NCI-H187 treated with DMSO at 0.1 percent for 48 hours (cell line): ENCODE data around the gene SNAI3.

ENCODE experiments used
- DNase-seq: peaks from one replicate; lab custom pipeline; 2025; lab: John Stamatoyannopoulos, UW

The SNAI3 gene

GRCh38 chr16:88634141-88634993 lies 51.9 kb downstream of the SNAI3 start:
- no peak for DNase-seq

- no peak for DNase-seq
Observed at GRCh38 chr16:88633684-88634140, 52.6 kb downstream of the SNAI3 start.

- DNase-seq: no peak
Observed at GRCh38 chr16:88632587-88632930, 53.7 kb downstream of the SNAI3 start.

- DNase-seq: no peak
Observed at GRCh38 chr16:88631920-88632586, 54.3 kb downstream of the SNAI3 start.

GRCh38 chr16:88631384-88631783 lies 54.9 kb downstream of the SNAI3 start:
- DNase-seq: no peak

- no peak for DNase-seq
Observed at GRCh38 chr16:88630941-88631340, 55.4 kb downstream of the SNAI3 start.

- no peak for DNase-seq
Observed at GRCh38 chr16:88630433-88630832, 55.9 kb downstream of the SNAI3 start.

GRCh38 chr16:88629835-88630234 lies 56.5 kb downstream of the SNAI3 start:
- DNase-seq: no peak

- DNase-seq: no peak
Observed at GRCh38 chr16:88628512-88628974, 57.8 kb downstream of the SNAI3 start.
